Gastrocnemius medialis (tissue), 4 donors: ENCODE data around the gene SEC14L5.

Source experiments
- POLR2A ChIP-seq, 2 donors: fragments of 450-650 bp; IDR thresholded peaks; one replicate each; pipeline ENCODE4 v1.6.1; 2017; ENCODE audit warnings: antibody characterized with exemption in 2 of 2, mild to moderate bottlenecking in 2 of 2, moderate library complexity in 2 of 2
- TF ChIP-seq, protein P1 (sequence below), 5 experiments: fragments of 450-650 bp in 3 of 5; fragments of 200-600 bp in 2 of 5; sonication (generic) in 2 of 5; IDR thresholded peaks in 4 of 5; conservative IDR thresholded peaks in 1 of 5; 1 replicate in 4 of 5; 2 replicates in 1 of 5; pipeline ENCODE4 v1.5.1; 2016 to 2019; ENCODE audit warnings: antibody characterized with exemption in 5 of 5, mild to moderate bottlenecking in 3 of 5, moderate library complexity in 3 of 5

GRCh38 chr16:5027086-5027485, 69.0 kb downstream of the SEC14L5 start:
- TF ChIP-seq POLR2A (IDR thresholded peaks at IDR 0.05), result no peak
- TF ChIP-seq, protein P1, sequence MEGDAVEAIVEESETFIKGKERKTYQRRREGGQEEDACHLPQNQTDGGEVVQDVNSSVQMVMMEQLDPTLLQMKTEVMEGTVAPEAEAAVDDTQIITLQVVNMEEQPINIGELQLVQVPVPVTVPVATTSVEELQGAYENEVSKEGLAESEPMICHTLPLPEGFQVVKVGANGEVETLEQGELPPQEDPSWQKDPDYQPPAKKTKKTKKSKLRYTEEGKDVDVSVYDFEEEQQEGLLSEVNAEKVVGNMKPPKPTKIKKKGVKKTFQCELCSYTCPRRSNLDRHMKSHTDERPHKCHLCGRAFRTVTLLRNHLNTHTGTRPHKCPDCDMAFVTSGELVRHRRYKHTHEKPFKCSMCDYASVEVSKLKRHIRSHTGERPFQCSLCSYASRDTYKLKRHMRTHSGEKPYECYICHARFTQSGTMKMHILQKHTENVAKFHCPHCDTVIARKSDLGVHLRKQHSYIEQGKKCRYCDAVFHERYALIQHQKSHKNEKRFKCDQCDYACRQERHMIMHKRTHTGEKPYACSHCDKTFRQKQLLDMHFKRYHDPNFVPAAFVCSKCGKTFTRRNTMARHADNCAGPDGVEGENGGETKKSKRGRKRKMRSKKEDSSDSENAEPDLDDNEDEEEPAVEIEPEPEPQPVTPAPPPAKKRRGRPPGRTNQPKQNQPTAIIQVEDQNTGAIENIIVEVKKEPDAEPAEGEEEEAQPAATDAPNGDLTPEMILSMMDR (IDR thresholded peaks at IDR 0.05 in 4 of 5, conservative IDR thresholded peaks at IDR 0.05 in 1 of 5), result no peak
